Prostate gland (tissue), 2 donors: ENCODE data around the gene DENND1C.

ENCODE experiments used
- POLR2A ChIP-seq: fragments of 450-650 bp; IDR thresholded peaks from one replicate; pipeline ENCODE4 v1.6.1; 2016; ENCODE audit warnings: antibody characterized with exemption, mild to moderate bottlenecking
- TF ChIP-seq, protein P1 (sequence below), 4 experiments: fragments of 200-600 bp in 2 of 4; fragments of 450-650 bp in 2 of 4; sonication (generic) in 2 of 4; IDR thresholded peaks; 1 replicate in 3 of 4; 2 replicates in 1 of 4; pipeline ENCODE4 v1.5.1; 2016 to 2019; ENCODE audit warnings: antibody characterized with exemption in 4 of 4, mild to moderate bottlenecking in 2 of 4, moderate library complexity in 2 of 4

DNA sequence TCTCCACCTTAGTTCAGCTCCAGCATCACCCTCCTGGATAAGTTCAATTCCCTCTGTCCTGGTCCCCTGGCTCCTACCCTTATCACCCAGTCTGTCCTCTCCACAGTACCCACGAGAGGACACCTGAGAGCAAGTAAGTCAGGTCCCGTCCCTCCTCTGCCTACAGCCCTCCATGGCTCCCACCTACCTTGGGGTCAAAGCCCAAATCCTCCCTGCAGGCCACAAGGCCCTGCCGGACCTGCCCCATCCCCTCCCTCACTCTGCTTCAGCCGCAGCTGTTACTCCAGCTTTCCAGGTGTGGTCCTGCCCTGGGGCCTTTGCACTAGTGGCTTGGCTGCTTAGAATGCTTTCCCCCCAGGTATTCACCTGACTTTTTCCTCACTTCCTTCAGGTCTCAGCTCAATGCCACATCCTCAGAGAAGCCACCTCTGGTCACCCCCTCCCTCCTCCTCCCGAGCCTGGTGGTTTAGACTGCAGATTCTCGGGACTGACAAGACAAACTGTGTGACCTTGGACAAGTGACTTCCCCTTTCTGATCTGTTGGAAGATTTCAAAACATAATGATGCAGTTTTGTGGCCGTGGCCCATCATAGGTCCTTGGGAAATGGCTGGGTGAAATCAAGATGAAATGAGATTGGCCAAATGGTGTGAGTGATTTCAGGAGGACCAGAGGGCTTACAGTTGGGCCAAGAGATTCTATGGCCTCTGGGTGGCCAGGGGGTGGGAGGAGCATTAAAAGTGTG is 16.9 kb upstream of the DENND1C start:
- TF ChIP-seq POLR2A = no peak
- TF ChIP-seq, protein P1, sequence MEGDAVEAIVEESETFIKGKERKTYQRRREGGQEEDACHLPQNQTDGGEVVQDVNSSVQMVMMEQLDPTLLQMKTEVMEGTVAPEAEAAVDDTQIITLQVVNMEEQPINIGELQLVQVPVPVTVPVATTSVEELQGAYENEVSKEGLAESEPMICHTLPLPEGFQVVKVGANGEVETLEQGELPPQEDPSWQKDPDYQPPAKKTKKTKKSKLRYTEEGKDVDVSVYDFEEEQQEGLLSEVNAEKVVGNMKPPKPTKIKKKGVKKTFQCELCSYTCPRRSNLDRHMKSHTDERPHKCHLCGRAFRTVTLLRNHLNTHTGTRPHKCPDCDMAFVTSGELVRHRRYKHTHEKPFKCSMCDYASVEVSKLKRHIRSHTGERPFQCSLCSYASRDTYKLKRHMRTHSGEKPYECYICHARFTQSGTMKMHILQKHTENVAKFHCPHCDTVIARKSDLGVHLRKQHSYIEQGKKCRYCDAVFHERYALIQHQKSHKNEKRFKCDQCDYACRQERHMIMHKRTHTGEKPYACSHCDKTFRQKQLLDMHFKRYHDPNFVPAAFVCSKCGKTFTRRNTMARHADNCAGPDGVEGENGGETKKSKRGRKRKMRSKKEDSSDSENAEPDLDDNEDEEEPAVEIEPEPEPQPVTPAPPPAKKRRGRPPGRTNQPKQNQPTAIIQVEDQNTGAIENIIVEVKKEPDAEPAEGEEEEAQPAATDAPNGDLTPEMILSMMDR (IDR thresholded peaks at IDR 0.05) = no peak
